ENCODE measurements around the gene SIX5. TPM values are rescaled to one million over a fixed set of nuclear protein-coding genes. Genes with fewer than 3 reads are reported as not detected.
A peak's percentile ranks its signal among the peaks of the same experiment; 100 is the strongest.

SIX5 gene
- total RNA-seq, 1 experiment from 2014 or later: 23.6 TPM

- Histone ChIP-seq H3K36me3 (ENCODE audit: insufficient read depth, low read length, poor library complexity, severe bottlenecking) (peaks cover 18% of the 10 kb centered on the region), H3K27ac (ENCODE audit: low read depth, low read length, poor library complexity, severe bottlenecking) (no peak overlapping the region), H3K9me3 (ENCODE audit: low read depth, low read length, poor library complexity, severe bottlenecking) (no peaks in the 10 kb centered on the region), H3K27me3 (replicated peaks; ENCODE audit: insufficient read depth, low read depth, low read length, poor library complexity) (no peaks in the 10 kb centered on the region), H3K4me1 (ENCODE audit: insufficient read depth, low read length, poor library complexity, severe bottlenecking) (peaks cover 4% of the 10 kb centered on the region), H3K4me3 (ENCODE audit: low read depth, low read length, poor library complexity, severe bottlenecking) (no peak overlapping the region)
- CTCF ChIA-PET: no interaction called here
- intact Hi-C loops (cut with micrococcal nuclease; ENCODE audit: unreplicated experiment): loop anchor here (10.0 kb wide), 1 partner anchor 79 kb away; the partner anchor contains the start of genes QPCTL and SNRPD2
- TF ChIP-seq EZH2 (IDR thresholded peaks at IDR 0.05; ENCODE audit: borderline replicate concordance, low read depth, low read length, poor library complexity, severe bottlenecking) (no peak), CTCF (conservative IDR thresholded peaks at IDR 0.05; ENCODE audit: low read depth, low read length) (no peak)
- BruUV-seq (replicated peaks): no TSS peak
- POLR2A ChIA-PET (ENCODE audit: low non-redundant PET): no interaction called here
- DNase-seq (ENCODE audit: low spot score): no peak
Observed at GRCh38 chr19:45773384-45773783, 4.3 kb upstream of the SIX5 start.

GRCh38 chr19:45772912-45773311 is 3.9 kb upstream of the SIX5 start:
- DNase-seq (ENCODE audit: low spot score): no peak
- Histone ChIP-seq H3K4me1 (ENCODE audit: insufficient read depth, low read length, poor library complexity, severe bottlenecking) (peaks cover 4% of the 10 kb centered on the region), H3K9me3 (ENCODE audit: low read depth, low read length, poor library complexity, severe bottlenecking) (no peaks in the 10 kb centered on the region), H3K27ac (ENCODE audit: low read depth, low read length, poor library complexity, severe bottlenecking) (peak overlapping the region; percentile 16), H3K36me3 (ENCODE audit: insufficient read depth, low read length, poor library complexity, severe bottlenecking) (peaks cover 13% of the 10 kb centered on the region), H3K27me3 (replicated peaks; ENCODE audit: insufficient read depth, low read depth, low read length, poor library complexity) (no peaks in the 10 kb centered on the region), H3K4me3 (ENCODE audit: low read depth, low read length, poor library complexity, severe bottlenecking) (no peak overlapping the region)
- no peak for TF ChIP-seq EZH2 (IDR thresholded peaks at IDR 0.05; ENCODE audit: borderline replicate concordance, low read depth, low read length, poor library complexity, severe bottlenecking)
- BruUV-seq (replicated peaks): no TSS peak
- ChIA-PET CTCF (no interaction called here), POLR2A (ENCODE audit: low non-redundant PET) (no interaction called here)
- intact Hi-C loops (cut with micrococcal nuclease; ENCODE audit: unreplicated experiment): loop anchor here (10.0 kb wide), 1 partner anchor 78 kb away; the partner anchor contains the start of genes QPCTL and SNRPD2

GRCh38 chr19:45772130-45772840 is 3.2 kb upstream of the SIX5 start:
- H3K36me3 ChIP-seq (ENCODE audit: insufficient read depth, low read length, poor library complexity, severe bottlenecking): peaks cover 7% of the 10 kb centered on the region
- POLR2A ChIA-PET (ENCODE audit: low non-redundant PET): no interaction called here
- DNase-seq (ENCODE audit: low spot score): no peak
- no peak overlapping the region for H3K4me3 ChIP-seq (ENCODE audit: low read depth, low read length, poor library complexity, severe bottlenecking)
- H3K27ac ChIP-seq (ENCODE audit: low read depth, low read length, poor library complexity, severe bottlenecking): peak overlapping the region; percentile 16
- BruUV-seq (replicated peaks): no TSS peak
- H3K27me3 ChIP-seq (replicated peaks; ENCODE audit: insufficient read depth, low read depth, low read length, poor library complexity): no peaks in the 10 kb centered on the region
- TF ChIP-seq CTCF (conservative IDR thresholded peaks at IDR 0.05; ENCODE audit: low read depth, low read length): no peak
- TF ChIP-seq EZH2 (IDR thresholded peaks at IDR 0.05; ENCODE audit: borderline replicate concordance, low read depth, low read length, poor library complexity, severe bottlenecking): no peak
- CTCF ChIA-PET: no interaction called here
- no peaks in the 10 kb centered on the region for H3K9me3 ChIP-seq (ENCODE audit: low read depth, low read length, poor library complexity, severe bottlenecking)
- peaks cover 5% of the 10 kb centered on the region for H3K4me1 ChIP-seq (ENCODE audit: insufficient read depth, low read length, poor library complexity, severe bottlenecking)
- intact Hi-C loops (cut with micrococcal nuclease; ENCODE audit: unreplicated experiment): loop anchor here (10.0 kb wide), 1 partner anchor 77 kb away; the partner anchor contains the start of genes QPCTL and SNRPD2

Measured in A673 (cell line).